ENCODE data around the gene CLDN4.
"Not testable (repeated sequence)": the region's sequence is repeated elsewhere in the genome, so short reads cannot be mapped to it uniquely, and the experiment has no call there.

Gene CLDN4, protein sequence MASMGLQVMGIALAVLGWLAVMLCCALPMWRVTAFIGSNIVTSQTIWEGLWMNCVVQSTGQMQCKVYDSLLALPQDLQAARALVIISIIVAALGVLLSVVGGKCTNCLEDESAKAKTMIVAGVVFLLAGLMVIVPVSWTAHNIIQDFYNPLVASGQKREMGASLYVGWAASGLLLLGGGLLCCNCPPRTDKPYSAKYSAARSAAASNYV

GRCh38 chr7:73830681-73831583 lies at the start of gene CLDN4:
TSS of gene CLDN4 (plus strand) at chr7:73830996. CDS start at chr7:73831202, 206 bp downstream.
- DNase-seq (ENCODE audit: low read depth), result peak; percentile 30

DNA sequence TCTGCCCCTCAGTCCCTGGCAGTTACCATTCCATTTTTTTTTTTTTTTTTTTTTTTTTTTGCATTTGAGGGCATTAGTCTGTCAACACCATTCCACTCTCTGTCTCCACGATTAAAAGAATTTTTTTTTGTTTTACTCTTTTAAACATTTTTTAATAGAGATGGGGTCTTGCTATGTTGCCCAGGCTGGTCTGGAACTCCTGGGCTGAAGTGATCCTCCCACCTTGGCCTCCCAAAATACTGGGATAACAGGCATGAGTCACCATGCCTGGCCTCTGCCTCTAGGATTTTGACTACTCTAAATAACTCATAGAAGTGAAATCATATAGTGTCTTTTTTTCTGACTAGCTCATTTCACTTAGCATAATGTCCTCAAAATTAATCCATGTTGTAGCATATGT lies 44.2 kb upstream of the CLDN4 start:
- DNase-seq (ENCODE audit: low read depth), result no peak

- DNase-seq (ENCODE audit: low read depth), result not testable (repeated sequence)
Observed at GRCh38 chr7:73787786-73788048, 43.1 kb upstream of the CLDN4 start.

- no peak for DNase-seq (ENCODE audit: low read depth)
Observed at GRCh38 chr7:73789051-73789450, 41.7 kb upstream of the CLDN4 start.

DNA sequence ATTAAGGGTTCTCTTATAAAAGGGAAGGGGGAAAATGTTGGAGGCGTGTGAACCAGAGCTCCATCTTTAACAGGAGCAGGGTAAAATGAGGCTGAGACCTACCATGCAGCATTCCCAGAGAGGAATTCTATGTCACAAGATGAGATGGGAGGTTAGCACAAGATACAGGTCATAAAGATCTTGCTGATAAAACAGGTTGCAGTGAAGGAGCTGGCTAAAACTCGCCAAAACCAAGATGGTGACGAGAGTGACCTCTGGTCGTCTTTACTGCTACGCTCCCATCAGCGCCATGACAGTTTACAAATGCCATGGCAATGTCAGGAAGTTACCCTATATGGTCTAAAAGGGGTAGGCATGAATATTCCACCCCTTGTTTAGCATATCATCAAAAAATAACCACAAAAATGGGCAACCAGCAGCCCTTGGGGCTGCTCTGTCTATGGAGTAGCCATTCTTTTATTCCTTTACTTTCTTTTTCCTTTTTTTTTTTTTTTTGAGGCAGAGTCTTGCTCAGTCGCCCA lies 39.6 kb upstream of the CLDN4 start:
- DNase-seq (ENCODE audit: low read depth), result not testable (repeated sequence)

DNA sequence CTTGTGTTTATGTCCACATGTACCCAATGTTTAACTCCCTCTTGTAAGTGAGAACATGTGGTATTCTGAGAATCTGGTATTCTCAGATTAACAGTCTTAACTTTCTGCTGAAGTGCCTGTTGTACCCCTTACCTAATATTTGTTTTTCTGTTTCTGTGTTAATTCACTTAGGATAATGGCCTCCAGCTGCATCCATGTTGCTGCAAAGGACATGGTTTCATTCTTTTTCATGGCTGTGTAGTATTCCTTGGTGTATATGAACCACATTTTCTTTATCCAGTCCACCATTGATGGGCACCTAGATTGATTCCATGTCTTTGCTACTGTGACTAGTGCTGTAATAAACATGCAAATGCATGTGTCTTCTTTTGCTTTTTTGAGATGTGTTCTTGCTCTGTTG lies 35.6 kb upstream of the CLDN4 start:
- DNase-seq (ENCODE audit: low read depth), result not testable (repeated sequence)

- DNase-seq (ENCODE audit: low read depth), result not testable (repeated sequence)
Observed at GRCh38 chr7:73796656-73797055, 34.1 kb upstream of the CLDN4 start.

GRCh38 chr7:73797176-73797575 lies 33.6 kb upstream of the CLDN4 start:
- not testable (repeated sequence) for DNase-seq (ENCODE audit: low read depth)

GRCh38 chr7:73799282-73800141 lies 31.3 kb upstream of the CLDN4 start:
- peak; percentile 36 for DNase-seq (ENCODE audit: low read depth)

DNA sequence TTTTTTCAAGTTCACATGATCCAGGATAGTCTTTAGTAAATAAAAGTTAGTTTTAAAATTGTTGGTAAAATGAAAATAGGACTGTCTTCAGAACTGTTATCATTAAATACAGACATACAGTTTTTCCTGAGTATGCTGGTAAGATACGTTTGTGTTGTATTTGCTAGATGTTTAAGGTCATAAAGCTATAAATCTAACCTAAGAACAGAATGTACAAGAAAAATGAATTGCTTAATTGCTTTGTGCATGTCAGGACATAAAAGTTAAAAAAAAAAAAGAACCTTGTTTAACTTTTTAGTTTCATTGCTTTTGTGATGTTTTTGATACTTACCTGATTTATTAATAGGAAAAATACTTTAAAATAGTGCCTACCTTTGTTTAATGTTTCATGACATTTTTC lies 29.2 kb upstream of the CLDN4 start:
- DNase-seq (ENCODE audit: low read depth), result no peak

- no peak for DNase-seq (ENCODE audit: low read depth)
Observed at GRCh38 chr7:73802459-73802858, 28.3 kb upstream of the CLDN4 start.

GRCh38 chr7:73809467-73809951 lies 21.3 kb upstream of the CLDN4 start:
- DNase-seq (ENCODE audit: low read depth), result no peak

DNA sequence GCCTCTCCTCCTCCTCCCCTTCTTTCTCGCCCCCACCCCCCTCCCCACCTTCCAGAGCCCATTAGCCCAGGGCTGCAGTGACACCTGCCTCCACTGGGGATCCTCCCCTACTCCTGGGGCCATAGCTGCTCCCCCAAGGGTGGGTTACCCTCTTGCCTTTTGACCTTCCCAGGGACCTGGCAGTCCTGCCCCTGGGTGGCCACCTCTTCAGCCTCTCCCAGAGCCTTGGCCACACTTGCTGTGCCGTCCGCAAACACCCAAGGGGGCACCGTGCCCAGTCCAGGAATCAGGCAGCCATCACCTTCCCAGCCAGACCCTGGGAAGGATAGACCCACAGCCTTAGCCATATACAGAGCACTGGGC lies 19.8 kb upstream of the CLDN4 start:
- DNase-seq (ENCODE audit: low read depth), result no peak

DNA sequence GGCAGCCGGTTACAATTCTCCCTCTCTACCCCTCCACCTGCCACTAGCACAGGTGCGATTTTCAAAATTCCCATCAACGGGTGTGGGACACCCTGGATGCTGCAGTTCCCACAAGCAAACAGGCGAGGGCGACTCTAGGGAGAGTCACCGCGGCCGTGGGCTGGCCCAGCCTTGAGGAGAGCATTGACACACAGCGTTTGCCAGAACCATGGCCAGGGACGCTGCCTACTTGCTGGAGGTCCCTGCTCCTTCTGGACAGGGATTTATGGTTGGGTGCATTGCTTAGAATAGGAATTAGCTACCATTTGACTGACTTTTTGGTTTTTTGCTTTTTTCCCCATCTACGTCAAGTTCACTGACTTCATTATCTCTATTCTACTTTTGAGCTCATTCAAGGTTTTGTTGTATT lies 19.0 kb upstream of the CLDN4 start:
- peak; percentile 76 for DNase-seq (ENCODE audit: low read depth)

DNA sequence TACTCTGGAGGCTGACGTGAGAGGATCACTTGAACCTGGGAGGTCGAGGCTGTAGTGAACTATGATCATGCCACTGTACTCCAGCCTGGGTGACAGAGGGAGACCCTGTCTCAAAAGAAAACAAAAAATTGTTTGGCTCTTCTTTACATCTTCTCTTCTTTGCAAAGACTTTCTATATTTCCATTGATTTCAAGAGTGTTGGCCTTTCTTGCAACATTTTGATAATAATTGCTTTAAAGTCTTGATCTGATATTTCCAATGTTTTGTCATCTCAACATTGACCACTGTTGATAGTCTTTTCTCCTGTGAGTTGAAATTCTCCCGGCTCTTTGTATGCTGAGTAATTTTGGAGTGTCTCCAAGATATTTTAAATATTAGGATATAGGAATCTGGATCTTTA lies 17.8 kb upstream of the CLDN4 start:
- peak; percentile 30 for DNase-seq (ENCODE audit: low read depth)

- no peak for DNase-seq (ENCODE audit: low read depth)
Observed at GRCh38 chr7:73815436-73815835, 15.4 kb upstream of the CLDN4 start.

DNA sequence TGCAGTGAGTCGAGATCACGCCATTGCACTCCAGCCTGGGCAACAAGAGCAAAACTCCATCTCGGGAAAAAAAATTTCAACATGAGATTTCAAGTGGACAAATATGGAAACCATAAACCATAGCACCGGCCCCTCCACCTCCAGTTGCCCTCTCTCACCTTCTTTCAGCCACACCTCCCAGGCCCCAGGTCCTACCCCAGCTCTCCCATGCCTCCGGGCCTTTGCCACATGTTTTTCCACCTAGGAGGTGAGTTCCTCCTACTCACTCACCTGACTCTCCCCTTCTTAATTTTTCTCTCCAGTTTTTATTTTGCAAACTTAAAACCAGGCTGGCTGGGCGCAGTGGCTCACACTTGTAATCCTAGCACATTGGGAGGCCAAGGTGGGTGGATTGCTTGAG lies 13.7 kb upstream of the CLDN4 start:
- DNase-seq (ENCODE audit: low read depth), result no peak

DNA sequence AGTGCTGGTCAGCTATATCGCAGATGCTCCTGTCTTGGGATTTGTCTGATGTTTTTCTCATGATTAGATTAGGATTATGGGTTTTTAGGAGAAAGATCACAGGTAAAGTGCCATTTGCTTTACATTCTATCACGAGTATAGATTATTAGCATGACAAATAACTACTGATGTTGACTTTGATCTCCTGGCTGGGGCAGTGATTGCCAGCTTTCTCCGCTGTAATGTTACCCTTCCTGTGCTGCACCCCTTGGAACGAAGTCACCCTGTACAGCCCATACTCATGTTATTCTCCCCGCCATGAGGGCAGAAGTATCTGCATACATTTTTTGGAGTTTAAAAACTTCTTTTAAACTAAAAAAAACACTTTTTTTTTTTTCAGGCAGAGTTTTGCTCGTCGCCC lies 10.8 kb upstream of the CLDN4 start:
- no peak for DNase-seq (ENCODE audit: low read depth)

- DNase-seq (ENCODE audit: low read depth), result not testable (repeated sequence)
Observed at GRCh38 chr7:73821597-73822285, 9.1 kb upstream of the CLDN4 start.

DNA sequence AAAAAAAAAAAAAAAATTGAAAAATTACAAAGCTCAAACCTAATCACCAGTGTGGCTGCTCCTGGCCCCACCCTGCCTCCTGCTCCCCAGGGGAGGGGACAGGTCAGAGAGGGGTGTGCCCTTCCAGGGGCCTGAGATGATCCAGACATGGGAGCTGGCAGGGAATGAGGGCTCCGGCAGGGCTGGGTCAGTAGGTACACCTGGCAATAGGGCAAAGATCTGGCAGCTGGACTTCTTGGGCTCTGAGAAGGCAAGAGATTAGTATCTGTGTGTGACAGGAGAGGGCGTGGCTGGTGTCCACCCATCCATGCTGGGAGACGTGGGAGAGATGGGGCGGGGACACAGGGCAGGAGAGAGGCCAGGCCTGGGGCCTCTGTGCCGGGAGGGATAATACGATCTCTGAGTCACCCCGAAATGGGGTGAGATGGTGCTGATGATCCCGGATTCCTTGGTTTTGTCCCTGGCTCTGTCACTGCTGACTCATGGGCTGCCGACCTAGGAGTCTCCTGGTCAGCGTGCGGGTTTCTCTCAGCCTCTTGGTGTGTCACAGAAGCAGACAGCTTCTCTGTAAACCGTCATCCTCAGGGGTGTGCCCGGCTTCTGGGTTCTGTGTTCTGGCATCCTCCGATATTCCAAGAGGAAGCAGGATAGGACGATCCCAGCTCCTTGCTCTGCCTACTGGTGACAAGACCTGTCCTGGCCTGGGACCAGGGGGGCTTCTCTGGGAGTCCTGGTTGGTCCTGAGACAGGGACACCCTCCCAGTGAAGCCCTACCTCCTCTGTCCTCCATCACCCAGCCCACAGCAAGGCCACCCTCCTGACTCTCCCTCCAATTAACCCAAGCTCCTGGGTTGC lies 8.2 kb upstream of the CLDN4 start:
- peak; percentile 100 for DNase-seq (ENCODE audit: low read depth)

DNA sequence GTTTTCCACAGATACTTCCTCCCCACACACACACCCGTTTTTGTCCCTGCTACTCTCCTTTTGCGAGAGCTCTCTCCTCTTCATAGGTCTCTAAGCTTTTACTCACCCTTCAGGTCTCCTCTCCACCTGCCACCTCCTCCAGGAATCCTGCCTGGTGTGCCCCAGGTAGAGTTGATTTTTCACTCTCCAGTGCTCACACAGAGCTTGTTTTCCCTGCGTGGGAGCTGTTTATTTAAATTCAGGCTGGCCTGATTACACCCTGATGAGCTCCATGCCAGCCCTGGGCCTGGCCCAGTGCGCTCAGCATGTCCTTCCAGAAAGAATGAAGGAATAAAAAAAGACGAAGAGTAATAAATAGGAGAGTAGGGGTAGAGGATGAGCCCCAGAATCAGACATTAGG lies 7.5 kb upstream of the CLDN4 start:
- DNase-seq (ENCODE audit: low read depth), result no peak
